Hepatocyte (in vitro differentiated cells): ENCODE data around the gene AHCYL2. TPM values are rescaled to one million over a fixed set of nuclear protein-coding genes. Genes with fewer than 3 reads are reported as not detected.

Source experiments
- DNase-seq: peaks from one replicate; pipeline ENCODE4 v3.0.0-alpha.2; 2016; ENCODE audit warnings: low spot score
- H2AFZ ChIP-seq: fragments of 200-600 bp; sonication (generic); 2 replicates; pipeline ENCODE4 v1.6.0; 2016; ENCODE audit warnings: antibody characterized with exemption, mild to moderate bottlenecking
- H3K27ac ChIP-seq: fragments of 200-600 bp; sonication (generic); 2 replicates; pipeline ENCODE4 v1.5.1; 2016; ENCODE audit warnings: mild to moderate bottlenecking
- H3K27me3 ChIP-seq: fragments of 200-600 bp; sonication (generic); 2 replicates; pipeline ENCODE4 v1.6.1; 2016
- H3K36me3 ChIP-seq: fragments of 200-600 bp; sonication (generic); replicated peaks from 2 replicates; pipeline ENCODE4 v1.5.1; 2016; ENCODE audit warnings: low read depth; ENCODE audit not compliant: insufficient read depth
- H3K4me1 ChIP-seq: fragments of 200-600 bp; sonication (generic); 2 replicates; pipeline ENCODE4 v1.5.1; 2016; ENCODE audit warnings: mild to moderate bottlenecking, moderate library complexity; ENCODE audit not compliant: insufficient read depth
- H3K4me2 ChIP-seq: fragments of 200-600 bp; sonication (generic); 2 replicates; pipeline ENCODE4 v1.6.0; 2016
- H3K4me3 ChIP-seq: fragments of 200-600 bp; sonication (generic); 2 replicates; pipeline ENCODE4 v1.5.1; 2016; ENCODE audit warnings: mild to moderate bottlenecking
- H3K79me2 ChIP-seq: fragments of 200-600 bp; sonication (generic); 2 replicates; pipeline ENCODE4 v1.6.0; 2017; ENCODE audit warnings: mild to moderate bottlenecking
- H3K9me2 ChIP-seq: fragments of 200-600 bp; sonication (generic); replicated peaks from 2 replicates; pipeline ENCODE4 v1.6.0; 2017; ENCODE audit warnings: mild to moderate bottlenecking; ENCODE audit not compliant: insufficient read depth
- H3K9me3 ChIP-seq: fragments of 200-600 bp; sonication (generic); 2 replicates; pipeline ENCODE4 v1.5.1; 2016; ENCODE audit warnings: low read depth, mild to moderate bottlenecking
- H4K20me1 ChIP-seq: fragments of 200-600 bp; sonication (generic); 2 replicates; pipeline ENCODE4 v1.6.0; 2016; ENCODE audit warnings: mild to moderate bottlenecking; ENCODE audit not compliant: insufficient read depth, poor library complexity, severe bottlenecking
- CTCF ChIP-seq: fragments of 200-600 bp; sonication (generic); IDR thresholded peaks from 2 replicates; pipeline ENCODE4 v1.5.1; 2016; ENCODE audit warnings: antibody characterized with exemption, mild to moderate bottlenecking; ENCODE audit not compliant: poor library complexity
- EZH2 ChIP-seq: fragments of 200-600 bp; sonication (generic); IDR thresholded peaks from 2 replicates; pipeline ENCODE4 v1.6.1; 2016; ENCODE audit warnings: antibody characterized with exemption, mild to moderate bottlenecking, borderline replicate concordance
- EZH2phosphoT487 ChIP-seq: fragments of 200-600 bp; sonication (generic); IDR thresholded peaks from one replicate; pipeline ENCODE4 v1.6.1; 2018; ENCODE audit warnings: antibody characterized with exemption, mild to moderate bottlenecking, low read depth, moderate library complexity; ENCODE audit not compliant: unreplicated experiment, severe bottlenecking
- WGBS: methylation state at CpG from one replicate; pipeline ENCODE4 v1.1.6; 2016; ENCODE audit warnings: low lambda C conversion rate; ENCODE audit errors: missing lambda C conversion rate; 5-methylcytosine and 5-hydroxymethylcytosine counted together
- polyA plus RNA-seq: library from polyadenylated mRNA; unstranded; fragments of >200 nt; fragmentation: Nextera tagmentation; extraction: Ambion mirVana; gene quantifications from 2 replicates; pipeline ENCODE4 v1.2.1, GENCODE V29; 2016
- total RNA-seq: library from RNA; depleted of rRNA; stranded (reverse); fragments of >200 nt; gene quantifications from 2 replicates; pipeline ENCODE4 v1.2.3, GENCODE V29; 2014

Gene AHCYL2
- total and polyA plus RNA-seq, 2 experiments from 2014 or later: 13.7 to 20.0 TPM

- no peak overlapping the region for H3K4me2 ChIP-seq
- H3K4me3 ChIP-seq: no peak overlapping the region
- H4K20me1 ChIP-seq: no peaks in the 10 kb centered on the region
- H2AFZ ChIP-seq: no peak overlapping the region
- H3K4me1 ChIP-seq: no peaks in the 10 kb centered on the region
- TF ChIP-seq EZH2phosphoT487: no peak
- no peaks in the 10 kb centered on the region for H3K27me3 ChIP-seq
- H3K27ac ChIP-seq: no peak overlapping the region
- no peaks in the 10 kb centered on the region for H3K9me2 ChIP-seq
- DNase-seq: no peak
- H3K79me2 ChIP-seq: no peaks in the 10 kb centered on the region
- no peaks in the 10 kb centered on the region for H3K36me3 ChIP-seq
- no peaks in the 10 kb centered on the region for H3K9me3 ChIP-seq
Measured at GRCh38 chr7:129273936-129274335, 49.1 kb downstream of the AHCYL2 start.

- no peaks in the 10 kb centered on the region for H4K20me1 ChIP-seq
- H2AFZ ChIP-seq: no peak overlapping the region
- no peaks in the 10 kb centered on the region for H3K4me1 ChIP-seq
- WGBS: 69% methylated on average over 7 of the region's 7 CpGs
- no peaks in the 10 kb centered on the region for H3K79me2 ChIP-seq
- no peaks in the 10 kb centered on the region for H3K9me2 ChIP-seq
- H3K27me3 ChIP-seq: no peaks in the 10 kb centered on the region
- no peak overlapping the region for H3K4me3 ChIP-seq
- no peak for DNase-seq
- TF ChIP-seq EZH2phosphoT487: no peak
- TF ChIP-seq CTCF: no peak
- no peak for TF ChIP-seq EZH2
- H3K9me3 ChIP-seq: no peaks in the 10 kb centered on the region
- H3K27ac ChIP-seq: no peak overlapping the region
- H3K4me2 ChIP-seq: no peak overlapping the region
- no peaks in the 10 kb centered on the region for H3K36me3 ChIP-seq
Measured at GRCh38 chr7:129277629-129278028, 52.8 kb downstream of the AHCYL2 start.

- no peaks in the 10 kb centered on the region for H3K27me3 ChIP-seq
- no peak for TF ChIP-seq EZH2phosphoT487
- no peak for TF ChIP-seq EZH2
- no peak for TF ChIP-seq CTCF
- H3K4me3 ChIP-seq: no peak overlapping the region
- H3K36me3 ChIP-seq: no peaks in the 10 kb centered on the region
- DNase-seq: no peak
- no peaks in the 10 kb centered on the region for H3K9me2 ChIP-seq
- H3K79me2 ChIP-seq: no peaks in the 10 kb centered on the region
- H3K4me1 ChIP-seq: no peaks in the 10 kb centered on the region
- H3K4me2 ChIP-seq: no peak overlapping the region
- 87% methylated on average over 2 of the region's 2 CpGs for WGBS
- H4K20me1 ChIP-seq: no peaks in the 10 kb centered on the region
- no peaks in the 10 kb centered on the region for H3K9me3 ChIP-seq
- H3K27ac ChIP-seq: no peak overlapping the region
- H2AFZ ChIP-seq: no peak overlapping the region
Measured at GRCh38 chr7:129278688-129279087, 53.9 kb downstream of the AHCYL2 start.

GRCh38 chr7:129279757-129280156 lies 54.9 kb downstream of the AHCYL2 start:
- Histone ChIP-seq H3K9me3 (no peaks in the 10 kb centered on the region), H3K4me3 (no peak overlapping the region), H4K20me1 (no peaks in the 10 kb centered on the region), H3K36me3 (no peaks in the 10 kb centered on the region), H2AFZ (no peak overlapping the region), H3K27ac (no peak overlapping the region), H3K4me2 (no peak overlapping the region), H3K4me1 (no peaks in the 10 kb centered on the region), H3K27me3 (no peaks in the 10 kb centered on the region), H3K79me2 (no peaks in the 10 kb centered on the region), H3K9me2 (no peaks in the 10 kb centered on the region)
- no peak for DNase-seq
- WGBS: 96% methylated on average over 3 of the region's 3 CpGs
- no peak for TF ChIP-seq CTCF
- no peak for TF ChIP-seq EZH2
- TF ChIP-seq EZH2phosphoT487: no peak
